HEK293T (cell line): Measurements from ENCODE around the gene PRKG1.

Experiments
- CTCF ChIA-PET: fragments of 350-600 bp; formaldehyde crosslinking; extraction: SDS; loops from one replicate; lab custom pipeline; 2021; ENCODE audit warnings: antibody characterized with exemption, inconsistent platforms; lab: Yijun Ruan, JAX
- POLR2A ChIA-PET: fragments of 350-600 bp; formaldehyde crosslinking; extraction: SDS; loops from one replicate; lab custom pipeline; 2020; ENCODE audit warnings: antibody characterized with exemption, inconsistent platforms; lab: Yijun Ruan, JAX
- DNase-seq: peaks from one replicate; pipeline ENCODE4 v3.0.0; 2012; ENCODE audit warnings: mixed read lengths; ENCODE audit errors: extremely low spot score
- ARNT ChIP-seq: fragments of 450-650 bp; IDR thresholded peaks from 2 replicates; pipeline ENCODE4 v1.6.1; 2017; ENCODE audit warnings: mild to moderate bottlenecking
- BHLHE40 ChIP-seq: fragments of 450-650 bp; IDR thresholded peaks from 2 replicates; pipeline ENCODE4 v1.6.1; 2016; ENCODE audit warnings: mild to moderate bottlenecking, moderate library complexity, borderline replicate concordance
- CTBP1 ChIP-seq: fragments of 450-650 bp; IDR thresholded peaks from 2 replicates; pipeline ENCODE4 v1.6.1; 2016; ENCODE audit warnings: borderline replicate concordance
- ELF4 ChIP-seq: fragments of 450-650 bp; IDR thresholded peaks from 2 replicates; pipeline ENCODE4 v1.6.1; 2017; ENCODE audit warnings: antibody characterized with exemption
- FOXA1 ChIP-seq: fragments of 450-650 bp; IDR thresholded peaks from 2 replicates; pipeline ENCODE4 v1.6.1; 2016; ENCODE audit warnings: mild to moderate bottlenecking
- FOXK2 ChIP-seq: fragments of 450-650 bp; IDR thresholded peaks from 2 replicates; pipeline ENCODE4 v1.6.1; 2016; ENCODE audit warnings: mild to moderate bottlenecking
- FOXM1 ChIP-seq: fragments of 450-650 bp; IDR thresholded peaks from 2 replicates; pipeline ENCODE4 v1.6.1; 2017; ENCODE audit warnings: mild to moderate bottlenecking, borderline replicate concordance
- HDGF ChIP-seq: fragments of 450-650 bp; IDR thresholded peaks from 2 replicates; pipeline ENCODE4 v1.6.1; 2017; ENCODE audit warnings: antibody characterized with exemption, borderline replicate concordance
- L3MBTL2 ChIP-seq: fragments of 450-650 bp; conservative IDR thresholded peaks from 2 replicates; pipeline ENCODE4 v1.6.1; 2016; ENCODE audit warnings: mild to moderate bottlenecking
- LEF1 ChIP-seq: fragments of 450-650 bp; IDR thresholded peaks from 2 replicates; pipeline ENCODE4 v1.6.1; 2017; ENCODE audit warnings: mild to moderate bottlenecking, borderline replicate concordance
- NFRKB ChIP-seq: fragments of 450-650 bp; IDR thresholded peaks from 2 replicates; pipeline ENCODE4 v1.6.1; 2016; ENCODE audit warnings: mild to moderate bottlenecking, moderate library complexity
- PKNOX1 ChIP-seq: fragments of 450-650 bp; IDR thresholded peaks from 2 replicates; pipeline ENCODE4 v1.6.1; 2016
- SP1 ChIP-seq: fragments of 450-650 bp; IDR thresholded peaks from 2 replicates; pipeline ENCODE4 v1.6.1; 2017
- SUZ12 ChIP-seq: fragments of 450-650 bp; IDR thresholded peaks from 2 replicates; pipeline ENCODE4 v1.6.1; 2016; ENCODE audit warnings: mild to moderate bottlenecking
- TARDBP ChIP-seq: fragments of 450-650 bp; IDR thresholded peaks from 2 replicates; pipeline ENCODE4 v1.6.1; 2016
- ZNF384 ChIP-seq: fragments of 450-650 bp; IDR thresholded peaks from 2 replicates; pipeline ENCODE4 v1.6.1; 2016

PRKG1 gene

GRCh38 chr10:51860257-51860656, 786.0 kb downstream of the PRKG1 start:
- POLR2A ChIA-PET: no interaction called here
- no peak for TF ChIP-seq SP1
- TF ChIP-seq ARNT: no peak
- TF ChIP-seq PKNOX1: no peak
- TF ChIP-seq ZNF384: no peak
- TF ChIP-seq CTBP1: no peak
- TF ChIP-seq HDGF: no peak
- no peak for TF ChIP-seq ELF4
- no peak for TF ChIP-seq BHLHE40
- no peak for TF ChIP-seq L3MBTL2
- TF ChIP-seq FOXM1: no peak
- no peak for TF ChIP-seq SUZ12
- no peak for TF ChIP-seq FOXK2
- no peak for TF ChIP-seq TARDBP
- TF ChIP-seq LEF1: no peak
- TF ChIP-seq NFRKB: no peak
- no peak for TF ChIP-seq FOXA1
- CTCF ChIA-PET: no interaction called here
- DNase-seq: no peak

GRCh38 chr10:51861051-51861450, 786.8 kb downstream of the PRKG1 start:
- TF ChIP-seq LEF1 (no peak), FOXK2 (no peak), SP1 (no peak), SUZ12 (no peak), CTBP1 (no peak), ELF4 (no peak), HDGF (no peak), TARDBP (no peak)
- ChIA-PET POLR2A (interaction anchor here (0.8 kb wide), 1 partner anchor 10 kb away, joined by 3 read pairs; no protein-coding TSS in a partner anchor), CTCF (no interaction called here)
- no peak for DNase-seq

- TF ChIP-seq TARDBP: no peak
- TF ChIP-seq ELF4: no peak
- TF ChIP-seq ARNT: no peak
- TF ChIP-seq SUZ12: no peak
- TF ChIP-seq NFRKB: no peak
- no peak for TF ChIP-seq HDGF
- no peak for TF ChIP-seq CTBP1
- TF ChIP-seq SP1: no peak
- CTCF ChIA-PET: interaction anchor here (1.0 kb wide), 1 partner anchor 439 kb away, joined by 4 read pairs; no protein-coding TSS in a partner anchor
- POLR2A ChIA-PET: interaction anchor here (0.8 kb wide), 1 partner anchor 9 kb away, joined by 3 read pairs; no protein-coding TSS in a partner anchor
- no peak for DNase-seq
Observed at GRCh38 chr10:51861731-51862130, 787.4 kb downstream of the PRKG1 start.

GRCh38 chr10:51862149-51862548, 787.9 kb downstream of the PRKG1 start:
- ChIA-PET POLR2A (interaction anchor here (0.5 kb wide), 1 partner anchor 76 kb away, joined by 3 read pairs; no protein-coding TSS in a partner anchor), CTCF (interaction anchor here (0.6 to 1.0 kb wide), 2 partner anchors 42 to 440 kb away, joined by 3 to 4 read pairs; no protein-coding TSS in a partner anchor)
- DNase-seq: no peak
- no peak for TF ChIP-seq ARNT
- no peak for TF ChIP-seq CTBP1
- no peak for TF ChIP-seq TARDBP
- TF ChIP-seq FOXM1: no peak
- TF ChIP-seq LEF1: no peak
- TF ChIP-seq PKNOX1: no peak
- no peak for TF ChIP-seq ELF4
- no peak for TF ChIP-seq SP1
- TF ChIP-seq FOXK2: no peak
- TF ChIP-seq BHLHE40: no peak
- no peak for TF ChIP-seq L3MBTL2
- no peak for TF ChIP-seq SUZ12

- DNase-seq: no peak
- POLR2A ChIA-PET: interaction anchor here (0.7 kb wide), 1 partner anchor 405 kb away, joined by 5 read pairs; no protein-coding TSS in a partner anchor
- CTCF ChIA-PET: no interaction called here
- TF ChIP-seq L3MBTL2 (no peak), BHLHE40 (no peak), LEF1 (no peak), FOXK2 (no peak), TARDBP (no peak), ZNF384 (no peak), ELF4 (no peak), ARNT (no peak), NFRKB (no peak), FOXA1 (no peak), HDGF (no peak), PKNOX1 (no peak), SP1 (no peak), FOXM1 (no peak), CTBP1 (no peak), SUZ12 (no peak)
Observed at GRCh38 chr10:51867956-51868355, 793.7 kb downstream of the PRKG1 start.

GRCh38 chr10:51874131-51874530, 799.8 kb downstream of the PRKG1 start:
- DNase-seq: no peak
- POLR2A ChIA-PET: no interaction called here
- CTCF ChIA-PET: interaction anchor here (1.3 kb wide), 1 partner anchor 944 kb away, joined by 4 read pairs; no protein-coding TSS in a partner anchor
- TF ChIP-seq BHLHE40: no peak
- no peak for TF ChIP-seq ZNF384
- TF ChIP-seq FOXM1: no peak
- no peak for TF ChIP-seq FOXK2
- TF ChIP-seq SP1: no peak
